Loucy (cell line): ENCODE data around the gene CLEC1A.

Experiments
- H2AFZ ChIP-seq: fragments of 200-600 bp; sonication (generic); 2 replicates; pipeline ENCODE4 v1.6.0; 2016; ENCODE audit warnings: antibody characterized with exemption, mild to moderate bottlenecking, low read length, moderate library complexity
- H3F3A ChIP-seq: fragments of 200-600 bp; 2 replicates; pipeline ENCODE4 v1.6.0; 2016; ENCODE audit warnings: antibody characterized with exemption, low read depth, mild to moderate bottlenecking
- H3K27me3 ChIP-seq: fragments of 200-600 bp; sonication (generic); 2 replicates; pipeline ENCODE4 v1.6.1; 2014; ENCODE audit warnings: low read length, mild to moderate bottlenecking; ENCODE audit not compliant: insufficient read depth, poor library complexity, severe bottlenecking
- H3K36me3 ChIP-seq: fragments of 200-600 bp; sonication (generic); 2 replicates; pipeline ENCODE4 v1.6.1; 2016; ENCODE audit warnings: low read length; ENCODE audit not compliant: insufficient read depth
- H3K4me1 ChIP-seq: fragments of 200-600 bp; sonication (generic); 2 replicates; pipeline ENCODE4 v1.5.1; 2014; ENCODE audit warnings: low read length, mild to moderate bottlenecking; ENCODE audit not compliant: insufficient read depth, poor library complexity, severe bottlenecking
- H3K4me2 ChIP-seq: fragments of 200-600 bp; sonication (generic); 2 replicates; pipeline ENCODE4 v1.6.0; 2014; ENCODE audit warnings: antibody characterized with exemption, low read length, low read depth, mild to moderate bottlenecking; ENCODE audit not compliant: poor library complexity, severe bottlenecking
- H3K4me3 ChIP-seq: fragments of 200-600 bp; sonication (generic); 2 replicates; pipeline ENCODE4 v1.5.1; 2014; ENCODE audit warnings: low read length, mild to moderate bottlenecking, mixed read lengths; ENCODE audit not compliant: poor library complexity, severe bottlenecking
- H3K79me2 ChIP-seq: fragments of 200-600 bp; sonication (generic); 2 replicates; pipeline ENCODE4 v1.6.1; 2014; ENCODE audit warnings: low read length; ENCODE audit not compliant: insufficient read depth
- H3K9ac ChIP-seq: fragments of 200-600 bp; sonication (generic); 2 replicates; pipeline ENCODE4 v1.6.0; 2014; ENCODE audit warnings: mild to moderate bottlenecking, low read depth, low read length, moderate library complexity; ENCODE audit not compliant: poor library complexity, severe bottlenecking
- H3K9me2 ChIP-seq: fragments of 200-600 bp; sonication (generic); replicated peaks from 2 replicates; pipeline ENCODE4 v1.6.1; 2016; ENCODE audit warnings: low read depth, low read length, mixed read lengths
- H3K9me3 ChIP-seq: fragments of 200-600 bp; sonication (generic); 2 replicates; pipeline ENCODE4 v1.6.1; 2014; ENCODE audit warnings: mild to moderate bottlenecking, antibody characterized with exemption, low read length, low read depth; ENCODE audit not compliant: insufficient read depth
- H4K20me1 ChIP-seq: fragments of 200-600 bp; sonication (generic); 2 replicates; pipeline ENCODE4 v1.6.0; 2014; ENCODE audit warnings: antibody characterized with exemption, low read length, mild to moderate bottlenecking; ENCODE audit not compliant: insufficient read depth, poor library complexity, severe bottlenecking
- CTCF ChIP-seq: fragments of 200-600 bp; sonication (generic); conservative IDR thresholded peaks from 2 replicates; pipeline ENCODE4 v1.5.1; 2014; ENCODE audit warnings: mild to moderate bottlenecking, antibody characterized with exemption, low read length
- EZH2phosphoT487 ChIP-seq: fragments of 200-600 bp; IDR thresholded peaks from 2 replicates; pipeline ENCODE4 v1.6.1; 2018; ENCODE audit warnings: antibody characterized with exemption, mild to moderate bottlenecking, moderate library complexity, borderline replicate concordance

Gene CLEC1A

GRCh38 chr12:10067264-10067663, 31.5 kb downstream of the CLEC1A start:
- H4K20me1 ChIP-seq, result no peaks in the 10 kb centered on the region
- no peak overlapping the region for H3K4me2 ChIP-seq
- no peak for TF ChIP-seq EZH2phosphoT487
- no peak for TF ChIP-seq CTCF

DNA sequence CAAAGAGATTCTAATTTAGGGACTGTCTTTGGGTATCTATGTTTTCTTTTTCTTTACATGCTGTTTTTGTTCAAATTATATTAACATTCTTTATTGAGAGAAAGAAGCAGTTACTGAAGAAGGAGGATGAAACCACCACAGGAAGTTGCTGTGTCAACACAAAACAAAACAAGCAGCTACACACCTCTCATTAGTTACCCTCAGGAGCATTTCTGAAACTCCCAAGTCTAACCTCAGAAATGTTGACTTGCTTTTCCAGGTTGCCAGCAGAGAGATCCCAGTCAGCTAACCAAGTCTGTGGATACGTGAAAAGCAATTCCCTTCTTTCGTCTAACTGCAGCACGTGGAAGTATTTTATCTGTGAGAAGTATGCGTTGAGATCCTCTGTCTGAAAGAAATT, 33.5 kb downstream of the CLEC1A start:
- no peaks in the 10 kb centered on the region for H3K9me2 ChIP-seq
- H3K79me2 ChIP-seq, result no peaks in the 10 kb centered on the region
- no peaks in the 10 kb centered on the region for H3F3A ChIP-seq
- no peak overlapping the region for H3K4me2 ChIP-seq
- no peak overlapping the region for H3K4me3 ChIP-seq
- H3K9me3 ChIP-seq, result no peaks in the 10 kb centered on the region
- H2AFZ ChIP-seq, result no peak overlapping the region
- TF ChIP-seq EZH2phosphoT487 (no peak), CTCF (no peak)
- H3K36me3 ChIP-seq, result no peaks in the 10 kb centered on the region
- no peak overlapping the region for H3K9ac ChIP-seq
- H4K20me1 ChIP-seq, result no peaks in the 10 kb centered on the region
- H3K27me3 ChIP-seq, result no peaks in the 10 kb centered on the region
- H3K4me1 ChIP-seq, result peaks cover 17% of the 10 kb centered on the region

More at GRCh38 chr12:10067264-10067663, 31.5 kb downstream of the CLEC1A start:
- Histone ChIP-seq H3K79me2 (no peaks in the 10 kb centered on the region), H3K9me3 (no peaks in the 10 kb centered on the region), H3K9ac (no peak overlapping the region), H3F3A (no peaks in the 10 kb centered on the region), H3K27me3 (no peaks in the 10 kb centered on the region), H3K4me3 (no peak overlapping the region), H2AFZ (no peak overlapping the region), H3K9me2 (no peaks in the 10 kb centered on the region), H3K36me3 (no peaks in the 10 kb centered on the region), H3K4me1 (peaks cover 20% of the 10 kb centered on the region)

GRCh38 chr12:10058387-10058786, 40.4 kb downstream of the CLEC1A start:
- TF ChIP-seq EZH2phosphoT487 (no peak), CTCF (no peak)
- Histone ChIP-seq H3K9me2 (no peaks in the 10 kb centered on the region), H3K4me1 (peaks cover under 1% of the 10 kb centered on the region), H3K27me3 (no peaks in the 10 kb centered on the region), H3K36me3 (no peaks in the 10 kb centered on the region), H3K4me3 (no peak overlapping the region), H3K79me2 (no peaks in the 10 kb centered on the region), H3F3A (no peaks in the 10 kb centered on the region), H4K20me1 (no peaks in the 10 kb centered on the region), H3K4me2 (no peak overlapping the region), H3K9me3 (no peaks in the 10 kb centered on the region), H3K9ac (no peak overlapping the region), H2AFZ (no peak overlapping the region)
